GM10847 (cell line): Measurements from ENCODE around the gene CSNK2A2.

ENCODE experiments used
- POLR2A ChIP-seq: IDR thresholded peaks from 2 replicates; pipeline ENCODE4 v1.6.1; 2011; ENCODE audit not compliant: insufficient read length; ENCODE audit errors: extremely low read depth

CSNK2A2 gene

DNA sequence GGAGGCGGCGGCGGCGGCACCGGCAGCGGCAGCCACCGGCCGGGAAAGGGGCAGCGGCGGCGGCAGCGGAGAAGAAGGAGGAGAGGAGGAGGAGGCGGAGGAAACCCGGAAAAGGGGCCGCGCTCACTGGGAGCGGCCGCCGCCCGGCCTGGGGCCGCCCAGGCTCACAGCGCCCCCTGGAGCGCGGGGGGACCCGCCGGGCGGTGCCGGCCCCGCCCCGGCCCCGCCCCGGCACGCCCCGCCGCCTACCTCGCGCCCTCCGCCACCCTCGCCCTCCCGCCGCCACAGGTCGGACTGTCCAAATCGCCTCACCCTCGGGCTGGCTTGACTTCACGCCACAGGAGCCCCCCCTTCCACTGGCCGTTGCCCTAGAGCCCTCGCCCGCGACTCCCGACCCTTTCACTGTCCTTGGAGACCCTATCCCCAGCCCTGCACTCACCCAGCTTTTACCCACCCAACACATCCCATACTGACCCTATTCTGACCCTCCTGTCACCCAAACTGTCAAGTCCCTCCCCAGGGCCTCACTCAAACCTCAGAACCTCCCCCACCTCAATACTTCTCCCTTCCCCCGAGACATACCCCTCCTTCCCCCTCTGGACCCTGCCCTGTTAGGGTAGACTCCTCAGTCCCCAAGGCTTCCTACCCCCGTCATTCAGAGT is at the start of gene CSNK2A2:
Gene CSNK2A2, minus strand, starts transcription at position 85 of the 662 bp plus-strand sequence. CDS start 370 bp downstream, outside the sequence.
- TF ChIP-seq POLR2A: no peak

DNA sequence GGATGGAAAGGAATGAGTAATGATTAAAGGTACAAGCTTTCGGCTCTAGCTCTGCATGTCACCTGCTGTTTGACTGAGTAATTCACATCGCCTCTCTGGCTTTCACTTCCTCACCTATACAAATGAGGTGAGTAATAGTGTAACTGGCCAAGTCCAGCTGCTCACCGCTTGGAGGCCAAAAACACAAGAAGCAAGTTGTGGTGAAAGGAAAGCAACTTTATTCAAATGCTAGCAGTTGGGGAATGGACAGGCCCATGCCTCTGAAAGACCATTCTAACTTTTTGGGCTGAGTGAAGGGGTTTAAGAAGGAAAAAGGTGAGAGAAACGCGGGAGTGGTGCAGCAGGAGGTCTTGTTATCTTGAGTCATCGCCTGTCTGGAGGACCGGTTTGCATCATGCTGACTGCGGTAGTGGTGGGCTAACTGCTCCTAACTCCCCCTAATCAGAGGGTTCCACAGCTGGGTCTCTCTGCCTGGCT is 45.7 kb upstream of the CSNK2A2 start:
- TF ChIP-seq POLR2A: no peak

DNA sequence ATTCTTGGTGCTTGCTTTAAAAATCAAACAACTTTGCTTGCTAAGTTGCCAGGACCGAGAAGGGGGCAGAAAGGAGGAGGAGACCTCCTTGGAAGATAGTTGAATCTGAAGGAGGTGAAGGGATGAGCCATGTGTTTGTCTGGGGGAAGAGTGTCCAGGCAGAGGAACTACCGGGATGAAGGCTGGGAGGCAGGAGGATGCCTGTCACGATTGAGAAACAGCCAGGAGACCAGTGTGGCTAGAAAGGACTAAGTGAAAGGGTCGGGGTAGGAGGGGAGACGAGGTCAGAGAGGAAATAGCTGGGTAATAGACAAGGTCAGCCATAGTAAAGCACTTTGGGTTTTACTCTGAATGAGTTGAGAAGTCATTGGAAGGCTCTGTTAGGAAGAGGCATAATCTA is 38.9 kb upstream of the CSNK2A2 start:
- no peak for TF ChIP-seq POLR2A

DNA sequence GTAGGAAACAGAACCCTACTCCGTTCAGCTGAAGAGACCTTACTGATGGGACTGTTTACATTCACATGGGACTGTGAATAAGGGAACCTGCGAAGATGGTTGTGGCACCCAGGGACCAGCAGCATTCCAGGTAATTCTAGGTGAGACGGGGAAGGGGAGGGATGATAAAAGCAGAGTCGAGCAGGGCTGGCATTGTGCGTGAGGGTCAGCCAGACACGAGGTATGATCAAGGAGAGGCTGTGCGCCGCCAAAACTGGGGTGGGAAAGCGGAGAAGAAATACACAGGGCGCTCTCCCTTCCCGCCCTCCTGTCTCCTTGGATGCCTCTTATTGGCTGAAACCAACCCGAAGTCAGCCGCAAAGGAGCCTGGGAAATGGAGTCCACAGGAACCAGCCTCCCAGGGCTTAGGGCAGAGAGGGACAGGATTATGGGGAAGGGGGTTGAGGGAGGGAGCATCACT is 38.4 kb upstream of the CSNK2A2 start:
- TF ChIP-seq POLR2A: peak; percentile 23

DNA sequence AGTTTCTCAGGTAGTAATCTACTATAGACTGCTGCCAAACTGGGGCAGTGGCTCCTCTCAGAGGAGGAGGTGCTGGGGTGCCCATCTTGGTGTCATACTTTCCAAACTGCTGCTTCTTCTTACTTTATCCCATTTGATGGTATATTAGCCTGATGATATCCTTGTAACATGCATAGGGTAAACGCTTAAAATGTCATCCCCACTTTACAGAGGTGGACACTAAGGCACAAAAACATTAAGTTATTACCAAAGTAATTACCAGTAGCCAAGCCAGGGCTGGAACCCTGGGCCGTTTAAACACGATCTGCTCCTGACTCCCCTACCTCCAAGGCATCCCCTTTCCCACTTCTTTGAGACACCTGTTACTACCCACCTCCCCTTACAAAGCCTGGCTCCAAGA is 37.8 kb upstream of the CSNK2A2 start:
- TF ChIP-seq POLR2A: no peak

DNA sequence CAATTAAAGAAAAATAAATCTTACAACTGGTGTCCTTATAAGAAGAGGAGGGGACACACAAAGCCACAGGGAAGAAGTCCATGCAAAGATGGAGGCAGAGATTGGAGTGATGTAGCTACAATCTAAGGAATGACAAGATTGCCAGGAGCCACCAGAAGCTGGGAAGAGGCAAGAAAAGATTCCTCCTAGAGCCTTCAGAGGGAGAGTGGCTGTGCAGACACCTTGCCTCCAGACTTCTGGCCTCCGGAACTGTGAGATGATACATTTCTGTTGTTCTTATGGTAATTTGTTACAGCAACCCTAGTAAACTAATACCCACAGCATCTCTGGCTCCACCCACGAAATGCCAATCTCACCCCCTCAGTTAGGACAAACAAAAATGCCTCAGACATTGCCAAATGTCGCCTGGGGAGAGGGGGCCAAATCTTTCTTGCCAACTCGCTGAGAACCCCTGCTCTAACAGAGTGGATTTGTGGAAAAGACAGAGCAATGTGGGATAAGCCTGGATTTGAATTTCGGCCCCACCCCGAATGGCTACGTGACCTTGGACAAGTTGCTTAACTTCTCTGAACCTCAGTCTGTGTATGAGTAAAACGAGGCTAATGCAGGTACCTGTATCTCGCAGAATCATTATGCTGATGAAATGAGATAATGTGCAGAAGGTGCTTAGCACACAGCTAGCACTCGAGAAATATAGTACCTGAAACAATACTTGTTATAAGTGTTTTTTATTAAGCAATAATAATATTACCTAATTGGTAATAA is 37.1 kb upstream of the CSNK2A2 start:
- TF ChIP-seq POLR2A: no peak

DNA sequence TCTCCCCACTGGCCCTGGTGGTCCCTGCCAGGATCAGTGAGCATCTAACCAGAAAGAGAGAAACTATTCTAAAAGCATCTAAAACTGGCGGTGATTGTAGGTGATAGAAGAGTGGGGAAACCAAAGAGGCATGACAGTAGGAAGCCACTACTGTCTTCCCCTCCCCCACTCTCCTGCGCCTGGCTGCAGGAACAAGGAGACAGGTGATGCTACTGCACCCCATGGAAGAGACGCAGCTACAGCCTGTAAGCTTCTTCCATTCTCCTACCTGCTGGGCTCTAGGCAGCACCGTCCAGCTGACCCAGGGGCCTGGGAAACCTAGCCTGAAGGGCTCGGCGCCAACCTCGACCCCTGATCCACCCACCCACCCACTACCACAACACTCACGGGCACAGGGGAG is 32.4 kb upstream of the CSNK2A2 start:
- TF ChIP-seq POLR2A: no peak

DNA sequence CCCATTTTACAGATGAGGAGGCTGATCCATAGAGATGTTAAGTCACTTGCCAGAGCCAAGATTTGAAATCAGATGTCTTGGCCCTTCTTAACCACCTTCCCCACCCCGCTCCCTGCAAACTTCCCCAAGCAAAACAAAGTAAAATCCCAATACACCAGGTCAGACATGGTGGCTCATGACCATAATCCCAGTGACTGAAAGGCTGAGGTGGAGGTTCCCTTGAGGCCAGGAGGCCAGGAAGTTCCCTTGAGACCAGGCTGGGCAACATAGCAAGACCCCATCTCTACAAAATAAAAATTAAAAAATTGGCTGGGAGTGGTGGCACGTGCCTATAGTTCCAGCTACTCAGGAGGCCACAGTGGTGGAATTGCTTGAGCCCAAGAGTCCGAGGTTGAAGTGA is 28.9 kb upstream of the CSNK2A2 start:
- no peak for TF ChIP-seq POLR2A

DNA sequence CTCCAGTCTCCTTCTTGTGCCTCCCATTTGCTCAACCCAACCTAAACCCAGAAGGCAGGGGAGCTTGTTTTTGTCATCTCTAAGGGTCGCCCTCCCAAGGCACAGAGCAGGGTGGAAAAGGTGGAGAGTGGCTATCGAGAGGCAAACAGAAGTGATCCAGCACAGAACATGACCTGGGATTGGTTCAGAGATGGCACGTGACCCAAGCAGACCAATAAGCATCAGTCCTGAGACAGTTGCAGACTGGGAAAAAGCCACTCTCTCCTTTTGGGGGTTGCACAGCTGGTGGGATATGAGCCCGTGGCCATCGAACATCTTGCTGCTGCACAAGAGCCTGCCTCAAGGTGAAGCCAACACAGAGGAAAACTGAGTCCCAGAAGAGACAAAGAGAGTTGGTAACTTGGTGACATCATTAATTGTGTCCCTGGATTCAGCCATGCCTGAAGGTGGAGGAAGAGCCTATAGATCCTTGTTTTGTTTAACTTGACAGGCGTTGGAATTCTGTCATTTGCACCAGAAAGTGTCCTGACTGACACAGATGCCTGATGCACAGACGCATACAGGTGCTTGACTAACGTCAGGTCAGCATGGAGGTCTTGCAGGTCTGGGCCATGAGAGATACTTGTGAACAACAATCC is 28.2 kb upstream of the CSNK2A2 start:
- TF ChIP-seq POLR2A: no peak

DNA sequence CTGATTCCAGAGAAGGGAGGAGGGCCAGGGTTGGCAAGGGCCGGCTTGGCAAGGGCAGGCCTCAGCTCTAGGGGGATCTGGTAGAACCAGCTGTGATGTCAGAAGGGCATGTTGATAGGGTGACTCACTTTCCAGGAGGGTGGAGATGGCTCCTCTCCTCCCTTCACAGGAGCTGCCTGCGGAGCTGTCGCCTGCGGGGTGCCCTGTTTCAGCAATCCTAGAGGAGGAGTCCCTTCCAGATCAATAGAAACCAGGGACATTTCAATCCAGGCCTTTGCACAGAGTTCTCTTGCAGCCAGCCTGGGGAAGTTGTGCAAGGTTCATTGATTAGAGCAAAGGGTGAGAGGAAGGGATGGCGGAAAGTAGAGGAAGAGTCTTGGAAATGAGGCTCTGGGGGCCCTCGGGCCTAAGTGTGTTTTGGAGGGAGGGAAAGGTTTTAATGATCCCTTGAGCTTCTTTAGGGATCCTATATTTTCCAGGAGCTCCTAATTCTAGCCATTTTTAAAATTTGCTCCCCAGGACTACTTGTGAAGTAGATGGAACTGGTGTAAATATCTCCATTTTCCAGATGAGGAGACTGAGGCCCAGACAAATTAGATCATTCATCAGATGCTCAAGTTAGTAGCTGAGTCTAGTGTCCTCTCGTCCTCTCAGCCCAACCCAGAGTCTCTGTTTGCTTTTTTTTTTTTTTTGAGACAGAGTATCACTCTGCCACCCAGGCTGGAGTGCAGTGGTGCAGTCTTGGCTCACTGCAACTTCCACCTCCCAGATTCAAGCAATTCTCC is 24.8 kb upstream of the CSNK2A2 start:
- no peak for TF ChIP-seq POLR2A

DNA sequence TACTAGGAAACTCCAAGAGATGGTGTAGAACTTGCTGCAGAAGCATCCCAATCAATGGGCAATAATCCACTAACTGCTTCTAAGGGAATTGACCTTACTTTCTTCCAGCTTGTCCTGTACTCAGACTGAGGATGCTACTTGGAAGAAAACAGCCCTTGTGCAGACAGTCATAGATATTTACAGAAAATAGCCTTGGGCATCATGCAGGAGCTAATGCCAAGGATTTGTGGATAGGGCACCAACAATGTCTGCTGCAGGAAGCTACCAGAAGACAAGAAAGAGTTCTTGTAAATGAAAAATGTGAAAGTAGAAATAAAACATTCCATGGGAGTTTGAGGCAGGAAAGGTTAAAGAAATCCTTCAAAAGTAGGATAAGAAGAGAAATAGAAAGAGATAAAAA is 21.5 kb upstream of the CSNK2A2 start:
- no peak for TF ChIP-seq POLR2A

DNA sequence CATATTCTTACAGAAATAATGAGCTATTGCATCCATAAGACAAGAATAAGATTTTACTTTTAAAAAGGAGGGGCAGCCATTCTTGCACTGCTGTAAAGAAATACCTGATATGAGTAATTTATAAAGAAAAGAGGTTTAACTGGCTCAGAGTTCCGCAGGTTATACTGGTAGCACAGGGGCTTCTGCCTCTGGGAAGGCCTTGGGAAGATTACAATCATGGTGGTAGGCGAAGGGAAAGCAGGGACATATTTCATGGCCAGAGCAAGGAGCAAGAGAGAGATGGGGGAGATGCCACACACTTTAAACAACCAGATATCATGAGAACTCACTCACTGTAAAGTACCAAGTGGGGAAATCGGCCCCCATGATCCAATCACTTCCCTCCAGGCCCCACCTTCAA is 20.9 kb upstream of the CSNK2A2 start:
- TF ChIP-seq POLR2A: no peak

DNA sequence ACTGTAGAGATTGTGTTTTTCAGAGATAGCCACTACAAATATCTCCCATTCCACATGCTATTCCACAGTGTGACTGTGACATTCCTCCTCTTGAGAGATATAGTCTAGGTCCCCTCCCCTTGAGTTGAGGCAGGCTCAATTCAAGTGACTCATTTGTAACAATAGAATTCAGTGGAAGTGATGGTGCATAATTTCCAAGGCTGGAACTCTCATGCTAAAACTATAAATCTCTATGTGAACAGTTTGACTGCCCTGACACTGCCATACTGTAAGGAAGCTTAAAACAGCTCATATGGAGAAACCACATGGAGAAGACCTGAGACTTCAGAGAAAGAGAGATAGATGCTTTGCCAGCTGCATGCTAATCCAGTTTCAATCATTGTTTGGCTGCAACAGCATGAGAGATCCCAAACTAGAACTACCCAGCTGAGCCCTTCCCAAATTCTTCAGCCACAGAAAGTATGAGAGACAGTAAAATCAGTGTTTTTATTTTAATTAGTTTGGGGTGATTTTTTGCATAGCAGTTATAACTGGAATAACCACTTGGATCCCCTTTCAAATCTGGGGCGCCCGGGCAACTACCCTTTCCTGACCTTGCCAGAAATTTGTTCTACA is 19.5 kb upstream of the CSNK2A2 start:
- no peak for TF ChIP-seq POLR2A

DNA sequence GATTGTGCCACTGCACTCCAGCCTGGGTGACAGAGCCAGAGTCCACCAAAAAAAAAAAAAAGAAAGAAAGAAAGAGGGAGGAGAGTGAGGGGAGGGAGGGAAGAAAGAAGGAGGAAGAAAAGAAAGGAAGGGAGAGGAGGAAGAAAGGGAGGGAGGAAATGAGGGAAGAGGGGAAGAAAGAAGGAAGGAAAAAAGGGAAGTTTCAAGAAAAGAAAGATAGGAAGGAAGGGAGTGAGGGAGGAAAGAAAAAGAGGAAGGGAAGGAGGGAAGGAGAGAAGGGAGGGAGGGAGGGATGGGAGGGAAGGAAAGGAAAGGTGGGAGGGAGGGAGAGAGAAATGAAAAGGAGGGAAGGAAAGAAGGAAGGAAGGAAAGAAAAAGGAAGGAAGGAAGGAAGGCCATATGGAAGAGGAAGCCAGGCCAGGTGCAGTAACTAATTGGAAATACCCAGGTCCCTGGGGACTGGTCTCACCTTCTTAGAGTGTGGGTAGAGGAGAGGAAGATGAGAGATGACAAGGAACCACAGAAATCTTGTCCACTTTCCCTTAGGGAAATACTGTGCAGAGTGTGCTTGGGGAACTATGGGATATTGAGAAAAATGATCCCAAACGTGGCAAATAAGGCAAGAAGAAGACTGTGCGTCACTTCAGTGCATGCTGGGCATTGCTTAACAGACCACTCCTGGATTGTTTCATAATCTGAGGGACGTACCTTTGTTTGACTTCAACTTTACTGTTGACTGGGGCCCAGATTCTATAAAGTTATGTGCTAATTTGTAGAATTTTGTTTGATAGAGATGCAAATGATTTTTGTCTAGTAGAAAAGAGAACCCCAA is 15.1 kb upstream of the CSNK2A2 start:
- TF ChIP-seq POLR2A: no peak

DNA sequence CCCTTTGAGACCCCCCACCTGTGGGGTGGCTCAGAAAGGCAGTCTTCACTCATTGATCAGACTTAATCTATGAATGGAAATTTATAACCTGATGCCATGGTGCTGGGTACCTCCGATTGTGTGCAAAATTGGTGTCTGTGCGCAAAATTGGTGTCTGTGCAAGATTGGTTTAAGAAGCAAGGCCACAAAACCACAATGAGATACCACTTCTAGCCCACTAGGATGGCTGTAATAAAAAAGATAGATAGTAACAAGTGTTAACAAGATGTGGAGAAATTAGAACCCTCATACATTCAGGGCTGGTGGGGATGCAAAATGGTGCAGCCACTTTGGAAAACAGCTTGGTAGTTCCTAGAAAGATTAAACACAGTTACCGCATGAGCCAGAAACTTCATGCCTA is 13.9 kb upstream of the CSNK2A2 start:
- TF ChIP-seq POLR2A: no peak
